Naive B cell (primary cell): ENCODE data around the gene LRRC61. TPM values are rescaled to one million over a fixed set of nuclear protein-coding genes. Genes with fewer than 3 reads are reported as not detected.

Experiments
- ATAC-seq, 2 donors: fragments of 150-1000 bp; cut with Tn5 transposase; 2 replicates each; pipeline ENCODE4 v1.10.0; 2021; ENCODE audit warnings: low read depth in 2 of 2, mild to moderate bottlenecking in 2 of 2, moderate library complexity in 2 of 2
- DNase-seq: peaks from one replicate; pipeline ENCODE4 v3.0.0; 2022
- H3K27ac Mint-ChIP-seq, 6 donors: one replicate each; pipeline ENCODE4 v1.8.0; 2020 to 2022; ENCODE audit warnings: mild to moderate bottlenecking in 6 of 6, mixed read lengths in 6 of 6, moderate library complexity in 5 of 6, inconsistent platforms in 2 of 6
- H3K27me3 Mint-ChIP-seq, 3 donors: one replicate each; pipeline ENCODE4 v1.8.0; 2021 to 2022; ENCODE audit warnings: mixed read lengths in 3 of 3, mild to moderate bottlenecking in 1 of 3
- H3K36me3 Mint-ChIP-seq, 2 donors: one replicate each; pipeline ENCODE4 v1.8.0; 2020 to 2022; ENCODE audit warnings: mixed read lengths in 2 of 2, inconsistent platforms in 1 of 2, mild to moderate bottlenecking in 1 of 2
- H3K4me1 Mint-ChIP-seq, 3 donors: one replicate each; pipeline ENCODE4 v1.8.0; 2020 to 2022; ENCODE audit warnings: mixed read lengths in 3 of 3, inconsistent platforms in 1 of 3, mild to moderate bottlenecking in 1 of 3, moderate library complexity in 1 of 3
- H3K4me3 Mint-ChIP-seq, 8 donors: one replicate each; pipeline ENCODE4 v1.8.0; 2020 to 2022; ENCODE audit warnings: mild to moderate bottlenecking in 8 of 8, mixed read lengths in 8 of 8, moderate library complexity in 8 of 8, inconsistent platforms in 2 of 8
- H3K9me3 Mint-ChIP-seq, 7 donors: one replicate each; pipeline ENCODE4 v1.8.0; 2020 to 2022; ENCODE audit warnings: mixed read lengths in 7 of 7, mild to moderate bottlenecking in 5 of 7, inconsistent platforms in 2 of 7, moderate library complexity in 1 of 7
- polyA plus RNA-seq, 6 donors: library from polyadenylated mRNA; unstranded; fragments of 300-500 nt; fragmentation: Illumina TruSeq; gene quantifications; one replicate each; pipeline ENCODE4 v1.2.3, GENCODE V29; 2021; ENCODE audit warnings: low read depth in 6 of 6

LRRC61 gene
- polyA plus RNA-seq, 6 donors from 2014 or later, result 15.2 to 28.6 (median 25.4) TPM

- H3K27me3 Mint-ChIP-seq, result no peaks in the 10 kb centered on the region
- peak overlapping the region; percentile 85 to 99 (median 92) for H3K4me3 Mint-ChIP-seq
- DNase-seq, result no peak
- peak overlapping the region; percentile 98 to 100 (median 100) for H3K27ac Mint-ChIP-seq
- no peaks in the 10 kb centered on the region for H3K36me3 Mint-ChIP-seq
- ATAC-seq, result no peak
- peaks cover 32 to 72% (median 64%) of the 10 kb centered on the region in 3 donors for H3K4me1 Mint-ChIP-seq
- no peaks in the 10 kb centered on the region for H3K9me3 Mint-ChIP-seq
Observed at GRCh38 chr7:150367677-150368095, 44.5 kb downstream of the LRRC61 start.

GRCh38 chr7:150368096-150368883, 45.1 kb downstream of the LRRC61 start, which contains the start of gene REPIN1:
TSS of gene REPIN1 (plus strand) at chr7:150368822. CDS start at chr7:150369712, 890 bp downstream.
- H3K4me3 Mint-ChIP-seq, result peak within 1 kb of the TSS; percentile 91 to 99 (median 96)
- ATAC-seq (peak; percentile 32 to 49), DNase-seq (peak; percentile 85)
- H3K4me1 Mint-ChIP-seq, result peaks cover 30 to 71% (median 59%) of the 10 kb centered on the region in 3 donors
- H3K36me3 Mint-ChIP-seq, result no peaks in the 10 kb centered on the region
- peak within 1 kb of the TSS; percentile 98 to 100 (median 100) for H3K27ac Mint-ChIP-seq
- no peaks in the 10 kb centered on the region for H3K27me3 Mint-ChIP-seq
- H3K9me3 Mint-ChIP-seq, result no peaks in the 10 kb centered on the region

DNA sequence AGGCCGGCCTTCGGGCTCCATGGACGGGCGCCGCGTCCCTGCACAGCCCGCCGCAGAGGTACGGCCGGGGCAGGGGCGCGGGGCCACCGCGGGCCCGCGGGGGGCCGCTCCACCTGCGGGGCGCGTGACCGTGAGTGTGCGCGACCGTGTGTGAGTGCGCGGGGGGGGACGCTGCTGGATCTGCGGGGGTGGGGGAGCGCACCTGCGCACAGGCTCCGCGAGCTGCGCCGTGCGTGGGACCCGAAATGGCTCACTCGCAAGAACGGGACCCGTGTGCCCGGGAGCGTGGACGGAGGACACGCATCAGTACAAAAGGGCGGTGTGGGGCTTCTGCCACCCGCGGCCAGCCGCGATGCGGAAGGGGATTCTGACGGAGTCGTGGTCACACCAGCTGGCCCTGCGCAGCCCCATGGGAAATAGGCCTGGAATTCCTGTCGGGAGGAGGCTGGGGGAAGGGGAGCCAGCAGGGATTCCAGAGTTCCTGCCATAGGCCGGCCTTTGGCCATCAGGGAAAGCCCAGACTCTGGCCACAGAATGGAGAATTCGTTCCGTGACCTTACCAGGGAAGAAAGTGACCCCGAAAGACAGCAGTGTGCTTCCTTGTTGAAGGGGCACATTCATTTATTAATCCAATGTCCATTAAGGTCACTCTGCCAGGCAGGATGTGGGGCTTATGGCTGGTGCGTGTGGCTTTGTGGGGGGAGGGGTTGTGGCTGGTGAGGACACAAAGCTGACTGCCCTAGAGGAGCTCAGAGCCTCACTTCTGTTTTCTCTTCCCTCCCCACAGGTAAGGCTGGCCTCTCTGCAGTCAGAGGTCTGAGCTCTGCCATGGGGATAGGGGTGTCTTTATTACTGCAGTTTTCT, 46.0 kb downstream of the LRRC61 start:
- Mint-ChIP-seq H3K36me3 (no peaks in the 10 kb centered on the region), H3K27ac (peak overlapping the region; percentile 97 to 100 (median 100)), H3K4me1 (peaks cover 31 to 69% (median 59%) of the 10 kb centered on the region in 3 donors), H3K4me3 (peak overlapping the region; percentile 91 to 99 (median 96)), H3K9me3 (no peaks in the 10 kb centered on the region), H3K27me3 (no peaks in the 10 kb centered on the region)
- ATAC-seq (peak; percentile 42 to 44), DNase-seq (peak; percentile 70)

GRCh38 chr7:150369748-150370501, 46.8 kb downstream of the LRRC61 start:
- Mint-ChIP-seq H3K4me3 (peak overlapping the region; percentile 91 to 99 (median 96)), H3K27me3 (no peaks in the 10 kb centered on the region), H3K9me3 (no peaks in the 10 kb centered on the region), H3K4me1 (peaks cover 32 to 69% (median 62%) of the 10 kb centered on the region in 3 donors), H3K27ac (peak overlapping the region; percentile 97 to 100 (median 99)), H3K36me3 (no peaks in the 10 kb centered on the region)
- DNase-seq, result no peak
- ATAC-seq, result no peak

GRCh38 chr7:150370612-150371071, 47.5 kb downstream of the LRRC61 start:
- DNase-seq, result no peak
- H3K36me3 Mint-ChIP-seq, result no peaks in the 10 kb centered on the region
- peak overlapping the region; percentile 49 to 100 (median 88) for H3K27ac Mint-ChIP-seq
- H3K4me3 Mint-ChIP-seq, result peak overlapping the region; percentile 12 to 99 (median 92)
- H3K4me1 Mint-ChIP-seq, result peaks cover 31 to 62% (median 55%) of the 10 kb centered on the region in 3 donors
- no peaks in the 10 kb centered on the region for H3K9me3 Mint-ChIP-seq
- ATAC-seq, result no peak
- H3K27me3 Mint-ChIP-seq, result no peaks in the 10 kb centered on the region

- no peaks in the 10 kb centered on the region for H3K9me3 Mint-ChIP-seq
- H3K4me3 Mint-ChIP-seq, result peak overlapping the region in 1 of 8 donors; percentile 99
- H3K27ac Mint-ChIP-seq, result peak overlapping the region in 3 of 6 donors; percentile 24 to 100 (median 69)
- no peak for DNase-seq
- no peaks in the 10 kb centered on the region for H3K27me3 Mint-ChIP-seq
- H3K36me3 Mint-ChIP-seq, result no peaks in the 10 kb centered on the region
- ATAC-seq, result no peak
- peaks cover 31 to 62% (median 55%) of the 10 kb centered on the region in 3 donors for H3K4me1 Mint-ChIP-seq
Observed at GRCh38 chr7:150371131-150371995, 48.2 kb downstream of the LRRC61 start.

- no peak for DNase-seq
- no peak overlapping the region for H3K4me3 Mint-ChIP-seq
- no peak overlapping the region for H3K27ac Mint-ChIP-seq
- H3K36me3 Mint-ChIP-seq, result no peaks in the 10 kb centered on the region
- no peak for ATAC-seq
- no peaks in the 10 kb centered on the region for H3K27me3 Mint-ChIP-seq
- H3K4me1 Mint-ChIP-seq, result peaks cover 36 to 63% (median 58%) of the 10 kb centered on the region in 3 donors
- no peaks in the 10 kb centered on the region for H3K9me3 Mint-ChIP-seq
Observed at GRCh38 chr7:150371996-150372270, 48.8 kb downstream of the LRRC61 start.

DNA sequence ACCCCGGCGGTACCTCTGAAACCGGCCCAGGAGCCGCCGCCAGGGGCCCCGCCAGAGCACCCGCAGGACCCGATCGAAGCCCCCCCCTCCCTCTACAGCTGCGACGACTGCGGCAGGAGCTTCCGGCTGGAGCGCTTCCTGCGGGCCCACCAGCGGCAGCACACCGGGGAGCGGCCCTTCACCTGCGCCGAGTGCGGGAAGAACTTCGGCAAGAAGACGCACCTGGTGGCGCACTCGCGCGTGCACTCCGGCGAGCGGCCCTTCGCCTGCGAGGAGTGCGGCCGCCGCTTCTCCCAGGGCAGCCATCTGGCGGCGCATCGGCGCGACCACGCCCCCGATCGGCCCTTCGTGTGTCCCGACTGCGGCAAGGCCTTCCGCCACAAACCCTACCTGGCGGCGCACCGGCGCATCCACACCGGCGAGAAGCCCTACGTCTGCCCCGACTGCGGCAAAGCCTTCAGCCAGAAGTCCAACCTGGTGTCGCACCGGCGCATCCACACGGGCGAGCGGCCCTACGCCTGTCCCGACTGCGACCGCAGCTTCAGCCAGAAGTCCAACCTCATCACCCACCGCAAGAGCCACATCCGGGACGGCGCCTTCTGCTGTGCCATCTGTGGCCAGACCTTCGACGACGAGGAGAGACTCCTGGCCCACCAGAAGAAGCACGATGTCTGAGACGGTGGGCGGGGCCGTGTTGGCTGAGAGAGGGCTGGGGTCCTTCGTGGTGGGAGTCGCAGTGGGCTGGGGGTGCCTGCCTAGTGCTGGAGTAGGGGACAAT, 49.3 kb downstream of the LRRC61 start:
- H3K9me3 Mint-ChIP-seq, result no peaks in the 10 kb centered on the region
- no peak for ATAC-seq
- DNase-seq, result no peak
- peak overlapping the region in 3 of 6 donors; percentile 82 to 93 (median 92) for H3K27ac Mint-ChIP-seq
- no peaks in the 10 kb centered on the region for H3K27me3 Mint-ChIP-seq
- H3K36me3 Mint-ChIP-seq, result no peaks in the 10 kb centered on the region
- H3K4me1 Mint-ChIP-seq, result peaks cover 41 to 62% (median 59%) of the 10 kb centered on the region in 3 donors
- peak overlapping the region in 1 of 8 donors; percentile 65 for H3K4me3 Mint-ChIP-seq

GRCh38 chr7:150373049-150373801, 50.1 kb downstream of the LRRC61 start:
- no peak for ATAC-seq
- Mint-ChIP-seq H3K4me1 (peaks cover 45 to 64% (median 60%) of the 10 kb centered on the region in 3 donors), H3K9me3 (no peaks in the 10 kb centered on the region), H3K27me3 (no peaks in the 10 kb centered on the region), H3K36me3 (no peaks in the 10 kb centered on the region), H3K27ac (peak overlapping the region; percentile 60 to 93 (median 86)), H3K4me3 (peak overlapping the region in 3 of 8 donors; percentile 10 to 65 (median 19))
- no peak for DNase-seq

DNA sequence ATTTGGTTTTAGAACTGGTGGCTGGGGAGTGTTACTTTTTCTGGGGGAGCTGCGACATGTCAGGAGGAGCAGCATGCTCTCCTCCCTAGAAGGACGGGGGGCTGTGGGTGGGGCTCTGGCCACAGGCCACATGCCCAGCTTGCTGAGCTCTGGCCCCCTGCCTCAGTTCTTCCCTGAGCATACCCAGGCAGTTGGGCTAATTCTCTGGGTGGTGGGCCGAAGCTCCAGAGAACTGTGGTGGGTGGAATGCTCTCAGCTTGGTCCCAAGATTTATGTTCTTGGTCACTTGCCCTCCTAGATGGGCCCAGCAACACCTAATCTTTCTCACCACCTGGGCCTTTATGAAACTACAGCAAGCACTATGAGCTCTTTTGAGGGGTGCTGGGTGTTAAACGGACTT, 50.9 kb downstream of the LRRC61 start:
- peaks cover 45 to 65% (median 61%) of the 10 kb centered on the region in 3 donors for H3K4me1 Mint-ChIP-seq
- no peaks in the 10 kb centered on the region for H3K27me3 Mint-ChIP-seq
- H3K9me3 Mint-ChIP-seq, result no peaks in the 10 kb centered on the region
- no peak for ATAC-seq
- peak overlapping the region in 2 of 8 donors; percentile 13 to 65 for H3K4me3 Mint-ChIP-seq
- peak overlapping the region in 5 of 6 donors; percentile 13 to 89 (median 47) for H3K27ac Mint-ChIP-seq
- no peak for DNase-seq
- H3K36me3 Mint-ChIP-seq, result no peaks in the 10 kb centered on the region

DNA sequence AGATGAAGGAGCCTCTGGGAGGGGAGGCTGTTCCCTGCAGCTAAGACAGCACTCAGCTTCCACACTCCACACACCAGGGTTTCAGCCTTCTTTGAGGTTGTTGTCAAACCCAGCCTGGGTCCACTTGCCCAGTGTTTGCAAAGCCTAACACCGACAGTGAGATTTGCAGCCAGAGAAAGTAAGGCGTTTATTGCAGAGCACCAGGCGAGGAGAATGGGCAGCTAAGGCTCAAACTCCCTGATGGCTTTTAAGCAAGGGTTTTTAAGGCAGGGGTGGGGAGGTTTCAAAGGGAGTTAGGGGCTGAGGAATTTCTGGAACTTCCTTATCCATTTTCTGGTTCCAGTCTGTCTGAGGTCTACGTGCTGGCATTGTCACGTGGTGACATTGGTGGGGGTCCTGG, 51.3 kb downstream of the LRRC61 start:
- Mint-ChIP-seq H3K9me3 (no peaks in the 10 kb centered on the region), H3K36me3 (no peaks in the 10 kb centered on the region), H3K27me3 (no peaks in the 10 kb centered on the region), H3K4me3 (peak overlapping the region in 1 of 8 donors; percentile 65), H3K27ac (peak overlapping the region; percentile 13 to 90 (median 80)), H3K4me1 (peaks cover 44 to 60% (median 57%) of the 10 kb centered on the region in 3 donors)
- DNase-seq, result no peak
- ATAC-seq, result no peak
